ENCODE results near the gene AEN. TPM values are rescaled to one million over a fixed set of nuclear protein-coding genes. Genes with fewer than 3 reads are reported as not detected.

The AEN gene
- total and polyA plus RNA-seq, 8 donors: 1.8 to 35.3 (median 14.3) TPM

DNA sequence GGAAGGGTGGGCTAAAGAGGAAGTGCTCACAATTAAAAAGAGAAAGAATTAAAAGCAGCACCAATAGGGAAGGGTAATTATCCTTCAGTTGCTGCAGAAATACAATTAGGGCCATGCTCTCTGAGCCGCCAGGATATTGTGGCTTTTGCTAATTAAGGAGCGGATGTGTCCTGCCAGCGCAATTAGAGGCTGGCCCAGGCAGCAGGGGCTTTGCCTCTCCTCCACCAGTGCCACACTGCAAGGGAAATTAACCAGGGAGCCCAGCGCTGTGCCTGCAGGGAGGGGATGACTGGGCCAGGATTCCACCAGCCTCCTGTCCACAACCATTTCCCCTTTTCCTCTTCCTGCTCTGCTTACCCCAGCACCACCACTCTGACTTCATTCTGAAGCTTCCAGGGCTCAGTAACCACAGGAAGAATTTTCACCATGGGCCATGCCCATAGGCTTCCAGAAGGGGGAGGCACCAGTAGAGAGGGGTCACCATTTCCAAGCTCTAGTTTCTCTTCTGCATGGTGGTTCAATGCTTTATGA, 10.4 kb upstream of the AEN start:
- Histone ChIP-seq H3K27ac (no peak overlapping the region), H3K4me3 (no peak overlapping the region), H3K9me3 (no peaks in the 10 kb centered on the region), H3K4me1 (peaks cover 0 to 20% (median 16%) of the 10 kb centered on the region in 4 donors), H3K36me3 (no peaks in the 10 kb centered on the region), H3K27me3 (peaks cover 8 to 46% (median 20%) of the 10 kb centered on the region in 3 donors)
- intact Hi-C loops (cut with DNase I; ENCODE audit: low total_unique reads): loop anchor here (10.0 kb wide), 1 partner anchor 136 kb away; no protein-coding TSS in a partner anchor
- 39 to 62% (median 60%) methylated on average over 4 of the region's 4 CpGs for WGBS, 5 donors
- TF ChIP-seq POLR2AphosphoS5 (IDR thresholded peaks at IDR 0.05) (no peak), POLR2A (IDR thresholded peaks at IDR 0.05) (no peak), EP300 (IDR thresholded peaks at IDR 0.05) (no peak)
- TF ChIP-seq, protein P1, sequence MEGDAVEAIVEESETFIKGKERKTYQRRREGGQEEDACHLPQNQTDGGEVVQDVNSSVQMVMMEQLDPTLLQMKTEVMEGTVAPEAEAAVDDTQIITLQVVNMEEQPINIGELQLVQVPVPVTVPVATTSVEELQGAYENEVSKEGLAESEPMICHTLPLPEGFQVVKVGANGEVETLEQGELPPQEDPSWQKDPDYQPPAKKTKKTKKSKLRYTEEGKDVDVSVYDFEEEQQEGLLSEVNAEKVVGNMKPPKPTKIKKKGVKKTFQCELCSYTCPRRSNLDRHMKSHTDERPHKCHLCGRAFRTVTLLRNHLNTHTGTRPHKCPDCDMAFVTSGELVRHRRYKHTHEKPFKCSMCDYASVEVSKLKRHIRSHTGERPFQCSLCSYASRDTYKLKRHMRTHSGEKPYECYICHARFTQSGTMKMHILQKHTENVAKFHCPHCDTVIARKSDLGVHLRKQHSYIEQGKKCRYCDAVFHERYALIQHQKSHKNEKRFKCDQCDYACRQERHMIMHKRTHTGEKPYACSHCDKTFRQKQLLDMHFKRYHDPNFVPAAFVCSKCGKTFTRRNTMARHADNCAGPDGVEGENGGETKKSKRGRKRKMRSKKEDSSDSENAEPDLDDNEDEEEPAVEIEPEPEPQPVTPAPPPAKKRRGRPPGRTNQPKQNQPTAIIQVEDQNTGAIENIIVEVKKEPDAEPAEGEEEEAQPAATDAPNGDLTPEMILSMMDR (IDR thresholded peaks at IDR 0.05): no peak
- DNase-seq: no peak

DNA sequence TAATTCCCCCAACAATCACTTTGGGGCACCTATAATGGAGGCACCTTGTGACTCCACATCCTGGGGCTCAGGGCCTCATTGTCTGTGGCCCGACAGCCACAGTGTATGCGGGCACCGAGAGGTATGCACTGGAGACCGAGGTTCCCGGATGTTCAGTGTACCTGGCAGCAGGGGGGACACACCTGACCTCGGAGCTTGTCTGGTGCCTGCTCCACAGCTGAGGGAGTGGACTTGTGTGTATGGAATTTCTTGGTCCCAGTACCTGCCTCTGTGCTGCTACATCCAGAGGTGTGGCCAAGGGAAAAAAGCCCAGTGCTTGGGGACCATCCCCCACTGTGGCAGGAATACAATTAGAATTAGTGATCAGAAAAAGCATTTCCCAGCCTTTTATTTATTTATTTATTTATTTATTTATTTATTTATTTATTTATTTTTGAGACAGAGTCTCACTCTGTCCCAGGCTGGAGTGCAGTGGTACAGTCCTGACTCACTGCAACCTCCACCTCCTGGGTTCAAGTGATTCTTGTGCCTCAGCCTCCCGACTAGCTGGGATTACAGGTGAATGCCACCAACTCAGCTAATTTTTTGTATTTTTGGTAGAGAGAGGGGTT, 8.8 kb upstream of the AEN start:
- TF ChIP-seq POLR2AphosphoS5 (IDR thresholded peaks at IDR 0.05): no peak
- TF ChIP-seq, protein P1 (IDR thresholded peaks at IDR 0.05): no peak
- TF ChIP-seq EP300 (IDR thresholded peaks at IDR 0.05): no peak
- no peak for TF ChIP-seq POLR2A (IDR thresholded peaks at IDR 0.05)
- intact Hi-C loops (cut with DNase I; ENCODE audit: low total_unique reads): loop anchor here (10.0 kb wide), 1 partner anchor 137 kb away; no protein-coding TSS in a partner anchor
- DNase-seq: no peak
- Histone ChIP-seq H3K27me3 (peaks cover 0 to 30% (median 5%) of the 10 kb centered on the region in 3 donors), H3K27ac (no peak overlapping the region), H3K36me3 (no peaks in the 10 kb centered on the region), H3K4me3 (no peak overlapping the region), H3K4me1 (peaks cover 0 to 22% (median 13%) of the 10 kb centered on the region in 4 donors), H3K9me3 (no peaks in the 10 kb centered on the region)
- WGBS, 5 donors: 59 to 71% (median 60%) methylated on average over 6 to 7 of the region's 7 CpGs

DNA sequence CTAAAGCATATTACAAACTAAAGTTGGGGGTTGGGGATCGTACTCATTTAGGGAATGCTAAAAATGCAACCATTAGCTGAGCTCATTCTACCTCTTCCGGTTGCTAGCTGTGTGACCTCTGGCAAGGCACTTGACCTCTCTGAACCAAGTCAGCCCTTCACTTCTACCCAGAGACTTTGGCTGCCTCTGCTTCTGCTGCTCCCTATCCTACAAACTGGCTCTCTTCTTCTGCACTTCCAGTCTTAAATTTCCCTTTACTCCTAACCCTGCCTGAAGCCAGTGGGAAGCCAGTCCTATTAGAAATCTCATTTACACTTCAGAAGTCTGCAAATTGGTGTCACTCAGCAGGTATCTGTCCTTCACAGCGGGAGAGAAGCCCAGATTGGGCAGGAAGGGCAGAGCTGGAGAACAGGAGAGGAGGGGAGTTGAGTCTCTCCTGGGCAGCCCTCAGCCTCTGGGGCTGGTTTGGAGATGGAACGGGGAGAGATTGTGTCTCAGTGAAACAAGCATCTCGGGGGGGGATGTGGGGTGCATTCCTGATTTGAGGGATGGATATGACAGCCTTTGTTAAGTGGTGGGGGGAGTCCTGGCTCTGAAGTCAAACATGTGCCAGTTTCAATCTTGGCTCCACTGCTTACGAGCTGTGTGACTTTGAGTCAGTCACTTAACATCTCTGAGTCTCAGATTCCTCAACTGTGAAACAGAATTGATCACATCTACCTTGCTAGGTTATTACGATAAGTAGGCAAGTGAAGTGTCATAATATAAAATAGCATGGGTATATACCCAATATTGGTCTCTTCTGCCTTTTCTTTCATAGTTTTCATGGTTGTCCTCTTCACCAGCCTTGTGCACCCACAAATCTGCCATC, 7.8 kb upstream of the AEN start:
- no peaks in the 10 kb centered on the region for H3K9me3 ChIP-seq
- no peak overlapping the region for H3K4me3 ChIP-seq
- H3K27me3 ChIP-seq: peaks cover 0 to 20% (median 4%) of the 10 kb centered on the region in 3 donors
- TF ChIP-seq, protein P1 (IDR thresholded peaks at IDR 0.05): no peak
- TF ChIP-seq POLR2A (IDR thresholded peaks at IDR 0.05) (no peak), EP300 (IDR thresholded peaks at IDR 0.05) (no peak), POLR2AphosphoS5 (IDR thresholded peaks at IDR 0.05) (no peak)
- H3K27ac ChIP-seq: no peak overlapping the region
- 44 to 60% (median 53%) methylated on average over 7 of the region's 7 CpGs for WGBS, 5 donors
- intact Hi-C loops (cut with DNase I; ENCODE audit: low total_unique reads): loop anchor here (10.0 kb wide), 1 partner anchor 139 kb away; no protein-coding TSS in a partner anchor
- H3K36me3 ChIP-seq: no peaks in the 10 kb centered on the region
- DNase-seq: no peak
- H3K4me1 ChIP-seq: peaks cover 0 to 22% (median 13%) of the 10 kb centered on the region in 4 donors
